ENCODE results near the gene APC.

GRCh38 chr5:112849912-112850311, 112.2 kb downstream of the APC start:
- TF ChIP-seq EZH2 (IDR thresholded peaks at IDR 0.05; ENCODE audit: insufficient read depth, low read length) = no peak
- TF ChIP-seq CTCF (IDR thresholded peaks at IDR 0.05; ENCODE audit: insufficient read depth, low read depth, low read length) = no peak

Measured in astrocyte (in vitro differentiated cells and primary cell).